OCI-M2 (cell line): ENCODE data around the gene NEK6.

Experiments used
- DNase-seq: peaks from one replicate; lab custom pipeline; 2025; ENCODE audit not compliant: unreplicated experiment; lab: John Stamatoyannopoulos, UW

Gene NEK6

DNA sequence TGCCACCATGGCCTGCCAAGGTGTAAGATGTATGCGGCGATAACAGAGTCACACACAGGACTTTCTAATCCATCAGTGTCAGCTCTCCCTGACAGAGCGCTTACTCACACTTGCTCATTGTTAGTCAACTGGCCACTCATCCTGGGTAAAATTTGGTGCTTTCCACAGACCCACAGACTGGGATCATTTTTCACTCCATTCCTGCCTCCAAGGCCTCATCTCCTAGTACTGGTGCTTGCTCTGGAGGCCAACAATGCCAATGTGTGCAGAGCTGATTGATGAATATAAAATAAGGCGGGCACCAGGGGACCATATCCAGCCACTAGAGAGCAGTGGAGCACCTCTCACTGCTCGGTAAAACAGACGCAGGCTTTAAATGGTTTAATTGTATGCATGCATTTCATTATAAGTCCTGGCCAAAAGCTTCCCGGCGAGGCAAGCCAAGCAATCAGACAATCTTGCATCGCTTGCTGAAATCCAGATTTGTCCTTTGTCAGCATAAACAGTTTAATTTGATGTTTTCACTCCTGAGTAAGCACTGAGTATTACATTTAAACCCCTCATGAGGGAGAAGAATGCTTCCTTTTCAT is 135.2 kb downstream of the NEK6 start:
- DNase-seq: no peak

DNA sequence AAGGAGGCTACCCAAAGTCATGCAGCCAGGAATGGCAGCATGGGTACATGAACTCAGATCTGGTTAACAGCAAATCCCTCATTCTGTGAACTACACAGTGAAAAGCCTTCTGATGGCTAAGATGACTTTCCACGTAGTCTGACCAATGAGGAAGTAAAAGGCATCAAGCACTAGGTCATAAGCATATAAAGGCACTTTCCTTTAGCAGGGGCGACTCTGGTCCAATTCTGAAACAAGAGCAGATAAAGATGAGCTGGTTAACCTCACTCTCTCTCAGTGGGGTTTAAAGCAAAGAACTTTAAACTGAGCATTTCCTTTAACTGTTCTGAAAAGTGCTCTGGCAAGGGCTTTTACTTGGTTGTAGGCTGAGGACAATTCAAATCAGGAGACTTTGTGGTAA is 136.4 kb downstream of the NEK6 start:
- DNase-seq: no peak

DNA sequence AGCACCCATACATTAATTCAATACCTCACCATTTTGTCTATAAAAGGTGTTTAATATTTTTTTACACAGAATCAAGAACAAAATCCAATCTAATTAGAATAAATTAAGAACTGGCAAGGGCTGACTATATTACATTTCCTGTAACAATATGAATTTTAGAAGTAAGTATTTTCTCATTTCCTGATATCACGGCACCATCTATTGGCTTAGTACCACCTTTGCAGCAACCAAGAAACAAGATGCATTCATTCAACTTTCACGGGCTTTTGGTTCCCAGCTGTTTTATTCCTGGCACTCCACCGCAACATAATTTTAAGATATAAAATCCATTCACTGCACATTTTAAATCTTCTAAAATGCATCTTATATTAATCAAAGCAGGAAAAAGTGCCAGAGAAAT is 136.8 kb downstream of the NEK6 start:
- no peak for DNase-seq

DNA sequence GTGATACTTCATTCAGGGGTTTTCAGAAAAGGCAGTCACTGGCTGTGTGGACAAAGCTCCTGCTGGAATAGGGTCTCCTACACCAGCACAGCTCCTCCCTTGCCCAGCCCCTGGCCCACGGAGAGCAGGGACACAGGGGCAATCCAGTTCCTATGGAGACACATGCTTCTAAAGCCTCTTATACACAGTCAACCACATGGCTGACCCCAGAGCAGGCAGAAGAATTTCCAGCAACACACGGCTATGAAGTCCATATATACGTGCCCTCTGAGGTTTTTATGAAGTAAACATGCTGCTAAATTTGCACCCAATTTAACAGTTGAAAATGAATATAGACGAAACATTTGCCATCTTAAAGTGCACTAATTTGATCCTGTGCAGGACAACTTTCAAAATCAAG is 138.1 kb downstream of the NEK6 start:
- no peak for DNase-seq

DNA sequence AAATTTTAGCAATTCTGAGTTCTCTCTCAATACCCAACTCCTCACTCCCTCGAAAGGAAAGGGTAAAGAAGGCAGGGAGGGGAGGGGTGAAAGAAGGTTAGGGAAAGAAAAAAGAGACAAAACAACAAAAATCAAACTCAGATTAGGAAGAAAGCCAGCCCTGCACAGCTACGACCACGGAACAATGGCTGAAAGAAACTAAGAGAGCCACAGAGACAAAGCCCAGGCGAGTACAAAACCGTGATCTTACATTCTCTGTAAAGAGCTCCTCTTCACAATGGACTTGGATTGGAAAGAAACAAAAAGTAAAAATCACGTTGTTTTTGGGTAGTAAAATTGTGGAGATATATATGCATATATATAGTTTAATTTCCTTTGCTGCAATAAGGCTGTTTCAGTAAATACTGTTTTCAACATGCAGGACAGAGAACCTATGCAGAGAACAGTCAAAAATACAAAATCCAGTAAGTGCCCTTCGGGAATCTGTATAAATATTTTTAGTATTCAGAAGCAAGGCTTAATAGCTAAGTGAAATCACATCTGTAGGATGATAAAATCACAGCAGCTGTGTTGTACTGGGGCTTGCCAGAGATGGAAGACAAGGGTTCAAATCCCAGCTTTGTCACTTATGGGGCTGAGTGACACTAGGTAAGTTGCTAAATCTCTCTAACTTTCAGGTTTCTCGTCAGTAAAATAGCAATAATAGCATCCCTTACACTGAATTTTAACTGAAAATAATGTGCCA is 140.6 kb downstream of the NEK6 start:
- DNase-seq: no peak

DNA sequence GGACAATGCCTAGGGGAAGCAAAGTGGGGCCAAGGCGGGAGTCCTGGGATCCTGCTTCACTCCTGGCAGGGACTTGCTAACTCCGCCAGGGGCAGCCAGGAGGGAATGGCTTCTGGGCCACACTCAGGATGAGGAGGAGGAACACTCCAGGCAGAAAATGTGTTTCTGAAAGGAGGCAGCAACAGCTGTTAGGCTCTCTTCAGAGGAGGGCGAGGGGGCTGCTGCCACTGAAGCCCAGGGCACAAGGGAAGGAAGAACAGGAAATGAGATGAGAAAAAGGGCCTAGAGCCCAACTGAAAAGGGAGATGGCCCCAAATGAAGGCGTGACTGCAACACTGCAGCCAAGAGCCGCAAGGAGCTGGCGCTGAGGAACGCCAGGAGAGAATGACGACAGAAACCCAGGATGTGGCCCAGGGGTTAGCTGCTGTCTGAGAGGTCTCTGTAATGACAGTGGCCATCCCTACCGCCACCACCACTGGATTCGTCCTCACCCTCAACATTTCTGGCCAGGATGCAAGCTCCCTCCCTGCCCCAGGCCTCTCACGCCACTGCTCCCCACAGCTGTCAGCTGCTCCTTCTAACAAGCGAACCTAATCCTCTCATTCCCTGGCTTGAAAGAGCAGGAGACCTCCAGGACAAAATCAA is 141.7 kb downstream of the NEK6 start:
- DNase-seq: no peak

DNA sequence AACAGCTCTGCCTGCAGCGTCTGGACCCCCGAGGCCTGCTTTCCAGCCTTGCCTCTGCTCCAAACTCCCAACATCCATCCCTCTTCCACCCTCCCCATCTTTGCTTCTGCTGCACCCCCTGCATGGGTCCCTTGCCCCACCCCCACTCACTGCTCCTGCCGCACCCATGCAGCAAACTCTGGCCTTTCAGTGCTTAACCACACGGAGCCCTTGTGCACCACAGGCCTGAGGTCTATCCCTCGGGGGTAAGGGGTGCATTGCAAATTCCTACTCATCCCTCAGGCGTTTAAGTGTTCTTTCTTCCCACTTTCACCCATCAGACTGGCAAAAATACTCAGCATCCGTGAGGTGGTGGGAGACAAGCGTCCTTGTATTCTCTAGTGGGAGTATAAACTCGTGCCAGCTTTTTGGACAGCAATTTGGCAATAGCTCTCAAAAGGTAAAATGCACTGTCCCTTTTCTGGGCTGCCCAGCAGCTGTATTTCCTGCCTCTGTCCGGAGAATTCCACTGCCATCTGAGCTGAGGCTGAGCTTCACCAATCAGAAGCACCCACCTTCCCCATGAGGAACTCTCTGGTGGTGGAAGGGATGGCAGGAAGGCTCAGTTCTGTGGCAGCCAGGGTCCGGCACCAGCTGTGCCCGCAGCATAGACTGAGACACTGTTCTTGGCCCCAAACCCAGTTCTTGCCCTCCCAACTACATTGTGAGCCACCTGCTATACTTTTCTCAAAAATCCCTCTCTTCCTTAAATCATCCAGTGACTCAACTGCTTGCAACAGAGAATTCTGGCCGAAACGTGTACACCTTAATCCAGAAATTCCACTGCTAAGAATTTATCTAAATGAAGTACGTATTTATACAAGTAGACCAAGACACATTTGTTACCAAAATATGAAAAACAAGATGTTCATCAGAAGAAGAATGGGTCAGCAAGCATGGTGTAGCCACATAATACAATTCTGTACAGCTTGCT is 142.5 kb downstream of the NEK6 start:
- no peak for DNase-seq
